GM12878 (cell line): ENCODE measurements around the gene CLDN15. TPM values are rescaled to one million over a fixed set of nuclear protein-coding genes. Genes with fewer than 3 reads are reported as not detected.

ENCODE experiments used
- ASH2L ChIP-seq: fragments of 300-600, 200-600 bp; sonication (generic); IDR thresholded peaks from 2 replicates; pipeline ENCODE4 v1.6.1; 2017; ENCODE audit warnings: low read depth, mild to moderate bottlenecking, borderline replicate concordance
- BACH1 ChIP-seq: fragments of 450-650 bp; IDR thresholded peaks from 2 replicates; pipeline ENCODE4 v1.6.1; 2017; ENCODE audit warnings: mild to moderate bottlenecking, borderline replicate concordance
- BCL11A ChIP-seq: IDR thresholded peaks from 2 replicates; pipeline ENCODE4 v1.6.1; 2011; ENCODE audit warnings: low read depth, low read length
- BMI1 ChIP-seq: fragments of 450-650 bp; IDR thresholded peaks from 2 replicates; pipeline ENCODE4 v1.6.1; 2016; ENCODE audit warnings: mild to moderate bottlenecking, moderate library complexity, borderline replicate concordance
- CBX3 ChIP-seq: fragments of 200-600 bp; sonication (generic); IDR thresholded peaks from 2 replicates; pipeline ENCODE4 v1.6.1; 2016; ENCODE audit warnings: low read depth, borderline replicate concordance
- FOS ChIP-seq: IDR thresholded peaks from 3 replicates; pipeline ENCODE4 v1.6.1; 2011; ENCODE audit warnings: borderline replicate concordance; ENCODE audit not compliant: insufficient read length; ENCODE audit errors: extremely low read depth
- FOXM1 ChIP-seq: IDR thresholded peaks from 2 replicates; pipeline ENCODE4 v1.6.1; 2012; ENCODE audit warnings: low read depth, mild to moderate bottlenecking, inconsistent platforms, low read length, moderate library complexity
- HDAC2 ChIP-seq: fragments of 200-600 bp; sonication (generic); IDR thresholded peaks from 2 replicates; pipeline ENCODE4 v1.6.1; 2017
- IKZF2 ChIP-seq, 2 experiments: fragments of 450-650 bp; IDR thresholded peaks; 2 replicates each; pipeline ENCODE4 v1.6.1; 2017; ENCODE audit warnings: mild to moderate bottlenecking in 2 of 2, moderate library complexity in 2 of 2
- KAT2A ChIP-seq: conservative IDR thresholded peaks from 2 replicates; pipeline ENCODE4 v1.6.1; 2011; ENCODE audit warnings: low read depth, low read length; ENCODE audit not compliant: control insufficient read depth
- KDM1A ChIP-seq: fragments of 200-600 bp; sonication (generic); IDR thresholded peaks from 2 replicates; pipeline ENCODE4 v1.6.1; 2016; ENCODE audit warnings: borderline replicate concordance
- MYB ChIP-seq: fragments of 150-350 bp; IDR thresholded peaks from 2 replicates; pipeline ENCODE4 v1.6.1; 2014; ENCODE audit warnings: mild to moderate bottlenecking, low read depth, low read length, borderline replicate concordance
- SREBF1 ChIP-seq: IDR thresholded peaks from 2 replicates; pipeline ENCODE4 v1.6.1; 2012; ENCODE audit warnings: mild to moderate bottlenecking, low read length
- STAT3 ChIP-seq: IDR thresholded peaks from 2 replicates; pipeline ENCODE4 v1.6.1; 2011; ENCODE audit warnings: low read depth, low read length, improper control_type of control experiment
- TCF7 ChIP-seq: IDR thresholded peaks from 2 replicates; pipeline ENCODE4 v1.6.1; 2014; ENCODE audit warnings: antibody characterized with exemption, borderline replicate concordance
- polyA plus RNA-seq, 11 experiments: library from polyadenylated mRNA; depleted of rRNA in 4 of 11; unstranded in 6 of 11; stranded (reverse) in 5 of 11; fragments of >200 nt; fragmentation: Nextera tagmentation in 4 of 11; fragmentation: Illumina TruSeq in 1 of 11; extraction: Ambion mirVana in 4 of 11; extraction: Trizol in 1 of 11; gene quantifications; 1 replicate in 1 of 11; 2 replicates in 10 of 11; pipeline versions ENCODE4 v1.2.1 to v1.2.3, GENCODE V29; 2011 to 2016; ENCODE audit warnings: inconsistent platforms in 2 of 11, missing spikeins in 2 of 11, low read depth in 1 of 11
- total RNA-seq, 4 experiments: library from RNA; depleted of rRNA in 3 of 4; stranded (reverse); fragments of >200 nt in 3 of 4; fragmentation: Illumina TruSeq in 1 of 4; extraction: Trizol in 1 of 4; gene quantifications; 2 replicates each; pipeline versions ENCODE4 v1.2.1 to v1.2.3, GENCODE V29; 2013 to 2021
- TF ChIP-seq, protein P1 (sequence below): fragments of 450-650 bp; IDR thresholded peaks from 2 replicates; pipeline ENCODE4 v1.6.1; 2017; ENCODE audit warnings: low read depth, mild to moderate bottlenecking, moderate library complexity
- TF ChIP-seq, protein P2 (sequence below): IDR thresholded peaks from 2 replicates; pipeline ENCODE4 v1.6.1; 2011; ENCODE audit warnings: mild to moderate bottlenecking, low read depth, low read length, moderate library complexity; ENCODE audit not compliant: insufficient replicate concordance
- TF ChIP-seq, protein P3 (sequence below): fragments of 450-650 bp; formaldehyde crosslinking; IDR thresholded peaks from 2 replicates; pipeline ENCODE4 v1.5.0; 2022; ENCODE audit warnings: mild to moderate bottlenecking, missing genetic modification characterization
- TF ChIP-seq, protein P4 (sequence below): fragments of 450-650 bp; IDR thresholded peaks from 2 replicates; pipeline ENCODE4 v1.6.1; 2017; ENCODE audit warnings: antibody characterized with exemption, mild to moderate bottlenecking, moderate library complexity

The CLDN15 gene
- total and polyA plus RNA-seq, 10 of the 15 experiments (the other 5 are each of a cell fraction or from before 2014, with no cell fraction given): 0.47 to 15.0 (median 6.6) TPM

DNA sequence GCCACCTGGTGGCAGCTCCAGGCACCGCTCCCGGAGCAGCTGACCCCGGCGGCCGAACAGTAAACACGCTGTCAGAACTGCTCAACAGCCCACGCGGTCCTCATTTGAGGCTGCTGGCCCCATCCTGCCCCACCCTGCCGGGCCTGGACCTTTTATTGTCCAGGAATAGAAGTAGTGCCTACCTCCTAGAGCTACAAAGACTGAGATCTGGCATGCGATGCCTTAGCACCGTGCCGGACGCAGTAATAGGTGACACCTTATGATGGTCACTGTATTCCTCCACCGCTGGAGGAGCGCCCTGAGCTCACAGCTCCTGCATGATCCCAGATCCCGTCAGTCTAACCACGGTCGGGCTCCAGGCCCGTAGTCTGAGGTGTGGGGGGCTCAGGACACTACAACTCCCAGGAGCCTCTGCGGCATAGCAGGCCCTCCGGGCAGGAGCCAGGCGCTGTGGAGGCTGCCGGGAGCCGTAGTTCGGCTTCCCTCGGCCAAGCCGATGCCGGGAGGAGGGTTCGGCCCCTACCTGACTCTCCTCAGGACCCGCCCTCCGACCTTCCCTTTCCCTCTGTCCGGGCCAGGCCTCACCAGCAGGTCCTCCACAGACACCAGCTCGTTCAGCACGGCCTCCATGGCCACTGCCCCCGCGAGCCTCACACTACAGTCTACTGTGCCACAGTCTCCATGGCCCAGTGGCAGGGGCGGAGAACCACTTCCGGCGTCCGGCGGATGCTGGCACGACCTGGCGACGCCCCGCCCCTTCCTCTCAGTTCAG, 7.0 kb upstream of the CLDN15 start, which contains the start of gene FIS1 (continued):
- TF ChIP-seq FOXM1: no peak; the same call in 1 of the 2 replicates
- TF ChIP-seq, protein P1, sequence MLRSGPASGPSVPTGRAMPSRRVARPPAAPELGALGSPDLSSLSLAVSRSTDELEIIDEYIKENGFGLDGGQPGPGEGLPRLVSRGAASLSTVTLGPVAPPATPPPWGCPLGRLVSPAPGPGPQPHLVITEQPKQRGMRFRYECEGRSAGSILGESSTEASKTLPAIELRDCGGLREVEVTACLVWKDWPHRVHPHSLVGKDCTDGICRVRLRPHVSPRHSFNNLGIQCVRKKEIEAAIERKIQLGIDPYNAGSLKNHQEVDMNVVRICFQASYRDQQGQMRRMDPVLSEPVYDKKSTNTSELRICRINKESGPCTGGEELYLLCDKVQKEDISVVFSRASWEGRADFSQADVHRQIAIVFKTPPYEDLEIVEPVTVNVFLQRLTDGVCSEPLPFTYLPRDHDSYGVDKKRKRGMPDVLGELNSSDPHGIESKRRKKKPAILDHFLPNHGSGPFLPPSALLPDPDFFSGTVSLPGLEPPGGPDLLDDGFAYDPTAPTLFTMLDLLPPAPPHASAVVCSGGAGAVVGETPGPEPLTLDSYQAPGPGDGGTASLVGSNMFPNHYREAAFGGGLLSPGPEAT: peak; percentile 70; the same call in 1 of the 2 replicates
- TF ChIP-seq, protein P2, sequence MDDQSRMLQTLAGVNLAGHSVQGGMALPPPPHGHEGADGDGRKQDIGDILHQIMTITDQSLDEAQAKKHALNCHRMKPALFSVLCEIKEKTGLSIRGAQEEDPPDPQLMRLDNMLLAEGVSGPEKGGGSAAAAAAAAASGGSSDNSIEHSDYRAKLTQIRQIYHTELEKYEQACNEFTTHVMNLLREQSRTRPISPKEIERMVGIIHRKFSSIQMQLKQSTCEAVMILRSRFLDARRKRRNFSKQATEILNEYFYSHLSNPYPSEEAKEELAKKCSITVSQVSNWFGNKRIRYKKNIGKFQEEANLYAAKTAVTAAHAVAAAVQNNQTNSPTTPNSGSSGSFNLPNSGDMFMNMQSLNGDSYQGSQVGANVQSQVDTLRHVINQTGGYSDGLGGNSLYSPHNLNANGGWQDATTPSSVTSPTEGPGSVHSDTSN: no peak
- TF ChIP-seq HDAC2: no peak
- no peak for TF ChIP-seq ASH2L
- TF ChIP-seq IKZF2 (IDR thresholded peaks at IDR 0.05): peak in 1 of 2 experiments; percentile 14; a peak in 1 of 4 replicates
- no peak for TF ChIP-seq KAT2A
- TF ChIP-seq BACH1: peak; percentile 59
- no peak for TF ChIP-seq TCF7
- TF ChIP-seq BCL11A: no peak
- peak; percentile 6; the same call in 1 of the 2 replicates for TF ChIP-seq MYB
- TF ChIP-seq, protein P3, sequence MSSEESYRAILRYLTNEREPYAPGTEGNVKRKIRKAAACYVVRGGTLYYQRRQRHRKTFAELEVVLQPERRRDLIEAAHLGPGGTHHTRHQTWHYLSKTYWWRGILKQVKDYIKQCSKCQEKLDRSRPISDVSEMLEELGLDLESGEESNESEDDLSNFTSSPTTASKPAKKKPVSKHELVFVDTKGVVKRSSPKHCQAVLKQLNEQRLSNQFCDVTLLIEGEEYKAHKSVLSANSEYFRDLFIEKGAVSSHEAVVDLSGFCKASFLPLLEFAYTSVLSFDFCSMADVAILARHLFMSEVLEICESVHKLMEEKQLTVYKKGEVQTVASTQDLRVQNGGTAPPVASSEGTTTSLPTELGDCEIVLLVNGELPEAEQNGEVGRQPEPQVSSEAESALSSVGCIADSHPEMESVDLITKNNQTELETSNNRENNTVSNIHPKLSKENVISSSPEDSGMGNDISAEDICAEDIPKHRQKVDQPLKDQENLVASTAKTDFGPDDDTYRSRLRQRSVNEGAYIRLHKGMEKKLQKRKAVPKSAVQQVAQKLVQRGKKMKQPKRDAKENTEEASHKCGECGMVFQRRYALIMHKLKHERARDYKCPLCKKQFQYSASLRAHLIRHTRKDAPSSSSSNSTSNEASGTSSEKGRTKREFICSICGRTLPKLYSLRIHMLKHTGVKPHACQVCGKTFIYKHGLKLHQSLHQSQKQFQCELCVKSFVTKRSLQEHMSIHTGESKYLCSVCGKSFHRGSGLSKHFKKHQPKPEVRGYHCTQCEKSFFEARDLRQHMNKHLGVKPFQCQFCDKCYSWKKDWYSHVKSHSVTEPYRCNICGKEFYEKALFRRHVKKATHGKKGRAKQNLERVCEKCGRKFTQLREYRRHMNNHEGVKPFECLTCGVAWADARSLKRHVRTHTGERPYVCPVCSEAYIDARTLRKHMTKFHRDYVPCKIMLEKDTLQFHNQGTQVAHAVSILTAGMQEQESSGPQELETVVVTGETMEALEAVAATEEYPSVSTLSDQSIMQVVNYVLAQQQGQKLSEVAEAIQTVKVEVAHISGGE (CRISPR knock-in tag): peak; percentile 49; the same call in 1 of the 2 replicates
- TF ChIP-seq, protein P4, sequence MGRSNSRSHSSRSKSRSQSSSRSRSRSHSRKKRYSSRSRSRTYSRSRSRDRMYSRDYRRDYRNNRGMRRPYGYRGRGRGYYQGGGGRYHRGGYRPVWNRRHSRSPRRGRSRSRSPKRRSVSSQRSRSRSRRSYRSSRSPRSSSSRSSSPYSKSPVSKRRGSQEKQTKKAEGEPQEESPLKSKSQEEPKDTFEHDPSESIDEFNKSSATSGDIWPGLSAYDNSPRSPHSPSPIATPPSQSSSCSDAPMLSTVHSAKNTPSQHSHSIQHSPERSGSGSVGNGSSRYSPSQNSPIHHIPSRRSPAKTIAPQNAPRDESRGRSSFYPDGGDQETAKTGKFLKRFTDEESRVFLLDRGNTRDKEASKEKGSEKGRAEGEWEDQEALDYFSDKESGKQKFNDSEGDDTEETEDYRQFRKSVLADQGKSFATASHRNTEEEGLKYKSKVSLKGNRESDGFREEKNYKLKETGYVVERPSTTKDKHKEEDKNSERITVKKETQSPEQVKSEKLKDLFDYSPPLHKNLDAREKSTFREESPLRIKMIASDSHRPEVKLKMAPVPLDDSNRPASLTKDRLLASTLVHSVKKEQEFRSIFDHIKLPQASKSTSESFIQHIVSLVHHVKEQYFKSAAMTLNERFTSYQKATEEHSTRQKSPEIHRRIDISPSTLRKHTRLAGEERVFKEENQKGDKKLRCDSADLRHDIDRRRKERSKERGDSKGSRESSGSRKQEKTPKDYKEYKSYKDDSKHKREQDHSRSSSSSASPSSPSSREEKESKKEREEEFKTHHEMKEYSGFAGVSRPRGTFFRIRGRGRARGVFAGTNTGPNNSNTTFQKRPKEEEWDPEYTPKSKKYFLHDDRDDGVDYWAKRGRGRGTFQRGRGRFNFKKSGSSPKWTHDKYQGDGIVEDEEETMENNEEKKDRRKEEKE: no peak
- no peak for TF ChIP-seq STAT3
- no peak for TF ChIP-seq KDM1A
- no peak for TF ChIP-seq FOS
- no peak for TF ChIP-seq BMI1
- TF ChIP-seq CBX3: no peak
- TF ChIP-seq SREBF1: peak; percentile 79
